ENCODE data around the gene CACNA1C. TPM values are rescaled to one million over a fixed set of nuclear protein-coding genes. Genes with fewer than 3 reads are reported as not detected.

The CACNA1C gene
- total and polyA plus RNA-seq, 8 donors, result 0.31 to 55.8 (median 7.2) TPM

DNA sequence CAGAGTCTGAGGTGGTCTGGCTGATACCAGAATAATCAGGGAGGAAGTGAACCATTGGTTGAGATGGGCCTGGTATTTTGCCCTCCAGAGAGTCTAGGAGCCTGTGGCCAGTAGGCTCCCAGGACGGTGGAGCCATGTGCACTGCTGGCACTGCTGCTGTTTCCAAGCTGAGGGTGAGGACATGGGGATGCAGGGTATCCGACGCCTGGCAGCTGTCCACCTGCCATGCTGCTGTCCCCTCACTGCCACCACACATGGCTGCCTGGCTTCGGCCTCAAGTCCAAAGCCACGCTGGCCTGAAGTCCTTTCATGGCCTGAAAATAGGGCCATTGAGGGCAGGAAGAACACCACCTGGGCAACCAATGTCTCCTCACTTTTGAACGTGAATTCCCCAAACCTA lies 8.6 kb downstream of the CACNA1C start:
- Histone ChIP-seq H3K4me1 (peaks cover 5 to 62% (median 28%) of the 10 kb centered on the region in 4 donors), H3K27ac (no peak overlapping the region), H3K27me3 (peaks cover 0 to 22% (median 15%) of the 10 kb centered on the region in 3 donors), H3K36me3 (no peaks in the 10 kb centered on the region), H3K4me3 (no peak overlapping the region), H3K9me3 (no peaks in the 10 kb centered on the region)
- intact Hi-C loops (cut with DNase I; ENCODE audit: low total_unique reads), result no loop called here
- DNase-seq, result no peak
- 72 to 87% (median 85%) methylated on average over 6 of the region's 6 CpGs for WGBS, 5 donors
- TF ChIP-seq, protein P1, sequence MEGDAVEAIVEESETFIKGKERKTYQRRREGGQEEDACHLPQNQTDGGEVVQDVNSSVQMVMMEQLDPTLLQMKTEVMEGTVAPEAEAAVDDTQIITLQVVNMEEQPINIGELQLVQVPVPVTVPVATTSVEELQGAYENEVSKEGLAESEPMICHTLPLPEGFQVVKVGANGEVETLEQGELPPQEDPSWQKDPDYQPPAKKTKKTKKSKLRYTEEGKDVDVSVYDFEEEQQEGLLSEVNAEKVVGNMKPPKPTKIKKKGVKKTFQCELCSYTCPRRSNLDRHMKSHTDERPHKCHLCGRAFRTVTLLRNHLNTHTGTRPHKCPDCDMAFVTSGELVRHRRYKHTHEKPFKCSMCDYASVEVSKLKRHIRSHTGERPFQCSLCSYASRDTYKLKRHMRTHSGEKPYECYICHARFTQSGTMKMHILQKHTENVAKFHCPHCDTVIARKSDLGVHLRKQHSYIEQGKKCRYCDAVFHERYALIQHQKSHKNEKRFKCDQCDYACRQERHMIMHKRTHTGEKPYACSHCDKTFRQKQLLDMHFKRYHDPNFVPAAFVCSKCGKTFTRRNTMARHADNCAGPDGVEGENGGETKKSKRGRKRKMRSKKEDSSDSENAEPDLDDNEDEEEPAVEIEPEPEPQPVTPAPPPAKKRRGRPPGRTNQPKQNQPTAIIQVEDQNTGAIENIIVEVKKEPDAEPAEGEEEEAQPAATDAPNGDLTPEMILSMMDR (IDR thresholded peaks at IDR 0.05), result no peak
- TF ChIP-seq POLR2AphosphoS5 (IDR thresholded peaks at IDR 0.05) (no peak), EP300 (IDR thresholded peaks at IDR 0.05) (no peak), POLR2A (IDR thresholded peaks at IDR 0.05) (no peak)

GRCh38 chr12:2064071-2064507 lies 11.3 kb downstream of the CACNA1C start:
- H3K27ac ChIP-seq, result peak overlapping the region in 3 of 5 donors; percentile 26 to 69 (median 55)
- WGBS, 5 donors, result 30 to 44% (median 34%) methylated on average over 5 of the region's 5 CpGs
- H3K36me3 ChIP-seq, result no peaks in the 10 kb centered on the region
- H3K4me1 ChIP-seq, result peaks cover 5 to 38% (median 17%) of the 10 kb centered on the region in 4 donors
- H3K4me3 ChIP-seq, result peak overlapping the region in 2 of 4 donors; percentile 1 to 8
- peaks cover 0 to 1% (median under 1%) of the 10 kb centered on the region in 4 donors for H3K9me3 ChIP-seq
- no peak for DNase-seq
- TF ChIP-seq POLR2A (IDR thresholded peaks at IDR 0.05) (no peak), POLR2AphosphoS5 (IDR thresholded peaks at IDR 0.05) (no peak)
- TF ChIP-seq, protein P1 (IDR thresholded peaks at IDR 0.05), result no peak
- intact Hi-C loops (cut with DNase I; ENCODE audit: low total_unique reads), result no loop called here
- peaks cover 0 to 10% (median 6%) of the 10 kb centered on the region in 3 donors for H3K27me3 ChIP-seq

GRCh38 chr12:2068653-2069052 lies 15.9 kb downstream of the CACNA1C start:
- H3K27me3 ChIP-seq, result peaks cover 0 to 6% (median 0%) of the 10 kb centered on the region in 3 donors
- no peak overlapping the region for H3K4me3 ChIP-seq
- H3K36me3 ChIP-seq, result peaks cover 0 to 6% (median 0%) of the 10 kb centered on the region in 4 donors
- peaks cover 0 to 27% (median 15%) of the 10 kb centered on the region in 4 donors for H3K9me3 ChIP-seq
- DNase-seq, result no peak
- 87 to 99% (median 91%) methylated on average over 6 of the region's 6 CpGs for WGBS, 5 donors
- TF ChIP-seq, protein P1 (IDR thresholded peaks at IDR 0.05), result no peak
- no peak for TF ChIP-seq POLR2AphosphoS5 (IDR thresholded peaks at IDR 0.05)
- no peak for TF ChIP-seq POLR2A (IDR thresholded peaks at IDR 0.05)
- TF ChIP-seq EP300 (IDR thresholded peaks at IDR 0.05), result no peak
- intact Hi-C loops (cut with DNase I; ENCODE audit: low total_unique reads), result no loop called here
- H3K4me1 ChIP-seq, result peaks cover 5 to 29% (median 13%) of the 10 kb centered on the region in 4 donors
- H3K27ac ChIP-seq, result no peak overlapping the region

GRCh38 chr12:2070440-2071045 lies 17.8 kb downstream of the CACNA1C start:
- Histone ChIP-seq H3K9me3 (peaks cover 0 to 27% (median 15%) of the 10 kb centered on the region in 4 donors), H3K36me3 (peaks cover 0 to 6% (median 0%) of the 10 kb centered on the region in 4 donors), H3K27me3 (peaks cover 0 to 6% (median 0%) of the 10 kb centered on the region in 3 donors), H3K27ac (no peak overlapping the region), H3K4me1 (peaks cover 0 to 24% (median 2%) of the 10 kb centered on the region in 4 donors), H3K4me3 (no peak overlapping the region)
- TF ChIP-seq POLR2A (IDR thresholded peaks at IDR 0.05) (no peak), POLR2AphosphoS5 (IDR thresholded peaks at IDR 0.05) (no peak), EP300 (IDR thresholded peaks at IDR 0.05) (no peak)
- TF ChIP-seq, protein P1 (IDR thresholded peaks at IDR 0.05), result no peak
- intact Hi-C loops (cut with DNase I; ENCODE audit: low total_unique reads), result no loop called here
- DNase-seq, result no peak
- 93 to 97% (median 94%) methylated on average over 2 of the region's 2 CpGs for WGBS, 5 donors
